Measurements from ENCODE around the gene COPZ2. TPM values are rescaled to one million over a fixed set of nuclear protein-coding genes. Genes with fewer than 3 reads are reported as not detected.

Gene COPZ2
- total RNA-seq, 4 donors from 2014 or later, result 54.1 to 103 (median 76.9) TPM

GRCh38 chr17:48058393-48059124 is 21.0 kb upstream of the COPZ2 start:
- no peak for TF ChIP-seq CTCF (IDR thresholded peaks at IDR 0.05; ENCODE audit: low read depth)

- TF ChIP-seq CTCF (IDR thresholded peaks at IDR 0.05; ENCODE audit: low read depth), result no peak
Measured at GRCh38 chr17:48057626-48058025, 20.0 kb upstream of the COPZ2 start.

GRCh38 chr17:48056879-48057278 is 19.3 kb upstream of the COPZ2 start:
- TF ChIP-seq CTCF (IDR thresholded peaks at IDR 0.05; ENCODE audit: low read depth), result no peak

- TF ChIP-seq CTCF (IDR thresholded peaks at IDR 0.05; ENCODE audit: low read depth), result no peak
Measured at GRCh38 chr17:48056246-48056745, 18.7 kb upstream of the COPZ2 start.

GRCh38 chr17:48055531-48056245 is 18.1 kb upstream of the COPZ2 start:
- no peak for TF ChIP-seq CTCF (IDR thresholded peaks at IDR 0.05; ENCODE audit: low read depth)

- no peak for TF ChIP-seq CTCF (IDR thresholded peaks at IDR 0.05; ENCODE audit: low read depth)
Measured at GRCh38 chr17:48054238-48055185, 16.9 kb upstream of the COPZ2 start.

All from subcutaneous adipose tissue (tissue), 4 donors.